ENCODE results near the gene KTN1. TPM values are rescaled to one million over a fixed set of nuclear protein-coding genes. Genes with fewer than 3 reads are reported as not detected.

The KTN1 gene
- total RNA-seq, 6 donors from 2014 or later = 69.1 to 215 (median 116) TPM

GRCh38 chr14:55699131-55700057, 119.4 kb downstream of the KTN1 start:
- ATAC-seq (ENCODE audit: low FRiP score in 2 of 2) (no peak), DNase-seq (no peak)
- Histone ChIP-seq H3K27ac (no peak overlapping the region), H3K9me3 (no peaks in the 10 kb centered on the region), H3K4me1 (no peaks in the 10 kb centered on the region), H3K4me3 (no peak overlapping the region), H3K27me3 (no peaks in the 10 kb centered on the region), H3K36me3 (no peaks in the 10 kb centered on the region)
- WGBS, 2 donors = 88 to 90% methylated on average over 7 of the region's 7 CpGs
- TF ChIP-seq POLR2AphosphoS5 (IDR thresholded peaks at IDR 0.05) = no peak

GRCh38 chr14:55701638-55702037, 121.6 kb downstream of the KTN1 start:
- Histone ChIP-seq H3K9me3 (no peaks in the 10 kb centered on the region), H3K4me3 (no peak overlapping the region), H3K36me3 (no peaks in the 10 kb centered on the region), H3K27me3 (no peaks in the 10 kb centered on the region), H3K4me1 (peaks cover 0 to 9% (median 0%) of the 10 kb centered on the region in 4 donors), H3K27ac (no peak overlapping the region)
- 94 to 97% methylated on average over 1 of the region's 1 CpG for WGBS, 2 donors
- TF ChIP-seq CTCF (IDR thresholded peaks at IDR 0.05) (no peak), POLR2A (IDR thresholded peaks at IDR 0.05) (no peak), POLR2AphosphoS5 (IDR thresholded peaks at IDR 0.05) (no peak), EP300 (IDR thresholded peaks at IDR 0.05) (no peak)
- ATAC-seq (ENCODE audit: low FRiP score in 2 of 2) = no peak
- no peak for DNase-seq

DNA sequence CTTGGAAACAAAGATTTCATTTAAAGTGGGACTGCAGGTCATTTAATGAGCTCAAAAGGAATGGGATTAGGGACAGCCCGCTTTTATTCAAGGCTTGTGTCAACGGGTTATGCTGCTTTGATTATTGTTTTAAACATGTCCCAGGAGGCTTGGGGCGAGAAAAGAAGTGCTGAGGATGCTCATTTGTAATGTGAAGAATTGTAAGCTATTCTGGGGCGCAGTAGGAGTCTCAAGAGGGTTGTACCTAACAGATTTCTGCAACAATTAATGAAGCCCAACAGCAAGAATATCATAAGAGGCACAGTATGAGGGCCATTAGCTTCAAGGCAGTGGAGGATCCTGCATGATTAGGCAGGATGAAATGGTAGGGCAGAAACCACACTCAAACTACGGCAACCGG, 122.5 kb downstream of the KTN1 start:
- DNase-seq (no peak), ATAC-seq (ENCODE audit: low FRiP score in 2 of 2) (no peak)
- Histone ChIP-seq H3K9me3 (no peaks in the 10 kb centered on the region), H3K4me3 (no peak overlapping the region), H3K27ac (no peak overlapping the region), H3K4me1 (peaks cover 0 to 17% (median 0%) of the 10 kb centered on the region in 4 donors), H3K27me3 (no peaks in the 10 kb centered on the region), H3K36me3 (no peaks in the 10 kb centered on the region)
- WGBS, 2 donors = 86 to 87% methylated on average over 6 of the region's 6 CpGs
- TF ChIP-seq POLR2A (IDR thresholded peaks at IDR 0.05) (no peak), POLR2AphosphoS5 (IDR thresholded peaks at IDR 0.05) (no peak), CTCF (IDR thresholded peaks at IDR 0.05) (no peak), EP300 (IDR thresholded peaks at IDR 0.05) (no peak)

DNA sequence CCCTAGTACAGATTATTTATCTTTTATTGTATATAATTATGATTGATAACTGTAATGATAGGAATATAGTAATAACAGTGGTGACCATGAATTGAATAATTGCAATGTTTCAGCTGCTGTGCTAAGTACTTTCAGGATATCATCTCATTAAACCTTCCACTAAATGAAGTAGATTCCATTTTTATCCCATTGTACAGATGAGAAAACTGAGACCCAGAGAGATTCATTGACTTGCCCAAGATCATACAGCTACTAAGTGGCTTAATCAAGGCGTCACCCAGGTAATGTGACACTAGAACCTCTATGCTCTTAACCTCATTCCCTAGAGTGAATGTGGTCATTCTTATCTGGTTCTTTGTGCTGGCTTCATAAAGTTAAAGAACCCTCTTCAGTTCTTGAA, 124.6 kb downstream of the KTN1 start:
- TF ChIP-seq POLR2A (IDR thresholded peaks at IDR 0.05) (no peak), POLR2AphosphoS5 (IDR thresholded peaks at IDR 0.05) (no peak), EP300 (IDR thresholded peaks at IDR 0.05) (no peak), CTCF (IDR thresholded peaks at IDR 0.05) (no peak)
- WGBS, 2 donors = 88 to 92% methylated on average over 1 of the region's 1 CpG
- H3K27ac ChIP-seq = no peak overlapping the region
- no peaks in the 10 kb centered on the region for H3K9me3 ChIP-seq
- H3K4me1 ChIP-seq = peaks cover 0 to 21% (median 0%) of the 10 kb centered on the region in 4 donors
- no peaks in the 10 kb centered on the region for H3K27me3 ChIP-seq
- no peaks in the 10 kb centered on the region for H3K36me3 ChIP-seq
- no peak overlapping the region for H3K4me3 ChIP-seq
- DNase-seq (no peak), ATAC-seq (ENCODE audit: low FRiP score in 2 of 2) (no peak)

DNA sequence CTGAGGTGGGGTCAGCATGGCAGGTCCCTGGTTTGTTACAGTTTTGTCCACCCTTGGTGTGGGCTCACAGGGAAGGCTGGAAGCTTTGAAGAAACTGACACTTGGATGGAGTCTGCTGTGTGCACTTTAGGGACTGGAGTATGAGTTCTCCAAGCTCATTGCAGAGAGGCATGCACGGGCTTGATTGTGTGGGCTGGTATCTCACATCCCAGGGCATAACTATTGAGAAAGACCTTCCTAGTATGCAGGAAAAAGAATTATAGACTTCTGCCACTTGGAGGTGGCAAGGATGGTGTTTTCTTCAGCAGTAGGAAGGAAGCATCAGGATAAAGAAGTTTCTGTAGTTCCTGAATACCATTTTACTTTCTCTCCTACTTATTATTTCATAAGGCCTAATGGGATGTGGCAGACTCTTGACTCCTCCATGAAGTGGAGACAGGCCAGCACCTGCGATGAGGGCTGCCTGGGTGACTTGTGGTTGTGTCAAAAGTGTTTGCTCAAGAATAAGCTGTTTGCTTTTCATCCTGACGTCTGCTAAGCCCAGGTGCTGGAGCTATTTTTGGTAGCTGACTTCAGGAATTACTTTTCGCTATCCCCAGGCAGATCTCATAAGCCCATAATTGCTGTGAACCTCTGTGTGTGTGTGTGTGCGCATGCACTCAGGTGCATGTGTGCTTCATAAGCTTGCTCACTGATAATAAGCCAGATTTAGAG, 125.8 kb downstream of the KTN1 start:
- Histone ChIP-seq H3K4me1 (peaks cover 0 to 21% (median 0%) of the 10 kb centered on the region in 4 donors), H3K27ac (peak overlapping the region in 2 of 4 donors; percentile 4 to 23), H3K27me3 (no peaks in the 10 kb centered on the region), H3K9me3 (no peaks in the 10 kb centered on the region), H3K36me3 (no peaks in the 10 kb centered on the region), H3K4me3 (no peak overlapping the region)
- WGBS, 2 donors = 66 to 68% methylated on average over 5 of the region's 5 CpGs
- ATAC-seq (ENCODE audit: low FRiP score in 2 of 2) (peak; percentile 62 to 92), DNase-seq (peak in 1 of 2 donors; percentile 84)
- TF ChIP-seq POLR2AphosphoS5 (IDR thresholded peaks at IDR 0.05) = peak in 1 of 2 donors; percentile 53
- TF ChIP-seq POLR2A (IDR thresholded peaks at IDR 0.05) = no peak
- TF ChIP-seq EP300 (IDR thresholded peaks at IDR 0.05) = peak in 2 of 4 donors; percentile 6 to 81
